WERI-Rb-1 (cell line): ENCODE measurements around the gene ZNF417.
A peak's percentile ranks its signal among the peaks of the same experiment; 100 is the strongest.
"Not testable (repeated sequence)": the region's sequence is repeated elsewhere in the genome, so short reads cannot be mapped to it uniquely, and the experiment has no call there.

Experiments
- DNase-seq: peaks from one replicate; pipeline ENCODE4 v3.0.0-alpha.2; 2020
- H3K27ac ChIP-seq: fragments of 250-450 bp; sonication (Bioruptor Pico); 2 replicates; pipeline ENCODE4 v1.5.1; 2020; ENCODE audit warnings: mild to moderate bottlenecking, moderate library complexity
- H3K27me3 ChIP-seq: fragments of 250-450 bp; sonication (Bioruptor Pico); 2 replicates; pipeline ENCODE4 v1.5.1; 2021; ENCODE audit warnings: mild to moderate bottlenecking, low read depth, moderate library complexity; ENCODE audit not compliant: insufficient read depth, severe bottlenecking
- H3K36me3 ChIP-seq: fragments of 250-450 bp; sonication (Bioruptor Pico); 2 replicates; pipeline ENCODE4 v1.5.1; 2020; ENCODE audit warnings: mild to moderate bottlenecking, moderate library complexity
- H3K4me3 ChIP-seq: 2 replicates; pipeline ENCODE4 v1.5.1; 2011; ENCODE audit warnings: low read depth, mild to moderate bottlenecking, control low read depth, low read length
- H3K9me3 ChIP-seq: fragments of 250-450 bp; sonication (Bioruptor Pico); 2 replicates; pipeline ENCODE4 v1.5.1; 2021; ENCODE audit warnings: mild to moderate bottlenecking, moderate library complexity; ENCODE audit not compliant: severe bottlenecking
- TF ChIP-seq, protein P1 (sequence below): IDR thresholded peaks from 2 replicates; pipeline ENCODE4 v1.5.1; 2011; ENCODE audit warnings: low read depth, mild to moderate bottlenecking, control low read depth, inconsistent platforms, low read length

Gene ZNF417

GRCh38 chr19:57903618-57904184 lies 12.7 kb downstream of the ZNF417 start:
- peaks cover 10% of the 10 kb centered on the region for H3K36me3 ChIP-seq
- no peak overlapping the region for H3K4me3 ChIP-seq
- TF ChIP-seq, protein P1, sequence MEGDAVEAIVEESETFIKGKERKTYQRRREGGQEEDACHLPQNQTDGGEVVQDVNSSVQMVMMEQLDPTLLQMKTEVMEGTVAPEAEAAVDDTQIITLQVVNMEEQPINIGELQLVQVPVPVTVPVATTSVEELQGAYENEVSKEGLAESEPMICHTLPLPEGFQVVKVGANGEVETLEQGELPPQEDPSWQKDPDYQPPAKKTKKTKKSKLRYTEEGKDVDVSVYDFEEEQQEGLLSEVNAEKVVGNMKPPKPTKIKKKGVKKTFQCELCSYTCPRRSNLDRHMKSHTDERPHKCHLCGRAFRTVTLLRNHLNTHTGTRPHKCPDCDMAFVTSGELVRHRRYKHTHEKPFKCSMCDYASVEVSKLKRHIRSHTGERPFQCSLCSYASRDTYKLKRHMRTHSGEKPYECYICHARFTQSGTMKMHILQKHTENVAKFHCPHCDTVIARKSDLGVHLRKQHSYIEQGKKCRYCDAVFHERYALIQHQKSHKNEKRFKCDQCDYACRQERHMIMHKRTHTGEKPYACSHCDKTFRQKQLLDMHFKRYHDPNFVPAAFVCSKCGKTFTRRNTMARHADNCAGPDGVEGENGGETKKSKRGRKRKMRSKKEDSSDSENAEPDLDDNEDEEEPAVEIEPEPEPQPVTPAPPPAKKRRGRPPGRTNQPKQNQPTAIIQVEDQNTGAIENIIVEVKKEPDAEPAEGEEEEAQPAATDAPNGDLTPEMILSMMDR, result no peak
- DNase-seq, result no peak
- no peaks in the 10 kb centered on the region for H3K9me3 ChIP-seq
- H3K27ac ChIP-seq, result no peak overlapping the region
- no peaks in the 10 kb centered on the region for H3K27me3 ChIP-seq

- Histone ChIP-seq H3K27ac (no peak overlapping the region), H3K9me3 (no peaks in the 10 kb centered on the region), H3K27me3 (no peaks in the 10 kb centered on the region), H3K4me3 (no peak overlapping the region), H3K36me3 (no peaks in the 10 kb centered on the region)
- no peak for DNase-seq
- TF ChIP-seq, protein P1, result no peak
Measured at GRCh38 chr19:57900311-57900710, 16.1 kb downstream of the ZNF417 start.

GRCh38 chr19:57890706-57891105 lies 25.7 kb downstream of the ZNF417 start:
- not testable (repeated sequence) for DNase-seq, H3K27me3 ChIP-seq, H3K4me3 ChIP-seq, H3K9me3 ChIP-seq, H3K27ac ChIP-seq
- H3K36me3 ChIP-seq, result peaks cover 15% of the 10 kb centered on the region

DNA sequence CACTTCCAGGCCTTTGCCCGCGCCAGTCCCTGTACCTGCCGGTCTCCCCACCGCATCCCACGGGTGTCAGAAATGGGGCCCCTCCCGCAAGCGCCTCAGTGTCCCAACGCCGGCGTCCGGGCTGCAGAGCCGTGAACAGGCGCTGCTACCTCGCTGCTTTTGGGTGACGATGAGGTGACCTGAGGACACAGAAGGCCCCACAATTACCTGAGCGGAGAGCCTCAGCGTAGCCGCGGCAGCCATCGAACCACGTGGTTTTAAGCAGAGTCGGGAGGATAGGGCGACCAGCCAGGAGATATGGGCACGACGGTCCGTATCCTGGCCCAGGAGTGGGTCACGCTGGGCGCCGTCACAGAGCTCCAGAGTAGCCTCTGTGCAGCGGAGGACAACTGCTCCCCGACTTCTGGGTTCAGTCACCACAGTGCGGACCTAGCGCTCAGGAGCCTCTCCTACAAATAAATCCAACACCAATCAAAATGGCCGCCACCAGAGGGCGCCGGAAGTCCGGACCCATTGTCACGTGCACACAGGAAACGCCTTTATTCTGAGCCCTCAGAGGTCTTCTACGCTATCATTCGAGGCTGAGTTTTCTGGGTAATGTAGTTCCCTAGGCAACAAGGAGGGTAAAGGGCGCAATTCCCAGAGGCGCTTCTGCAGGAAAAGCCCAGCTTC lies 27.7 kb downstream of the ZNF417 start, which contains the start of gene ZNF814:
Gene ZNF814, minus strand, starts transcription at position 478 of the 672 bp plus-strand sequence. Its CDS starts 235 bp downstream, at position 243.
- peak within 1 kb of the TSS; percentile 99 for H3K4me3 ChIP-seq
- no peaks in the 10 kb centered on the region for H3K27me3 ChIP-seq
- peaks cover 4% of the 10 kb centered on the region for H3K9me3 ChIP-seq
- peak; percentile 92 for DNase-seq
- TF ChIP-seq, protein P1, result no peak
- peak within 1 kb of the TSS; percentile 88 for H3K27ac ChIP-seq
- peaks cover 31% of the 10 kb centered on the region for H3K36me3 ChIP-seq

- H3K27ac ChIP-seq, result peak overlapping the region; percentile 88
- H3K36me3 ChIP-seq, result peaks cover 31% of the 10 kb centered on the region
- TF ChIP-seq, protein P1, result no peak
- peak overlapping the region; percentile 99 for H3K4me3 ChIP-seq
- no peak for DNase-seq
- peaks cover 4% of the 10 kb centered on the region for H3K9me3 ChIP-seq
- no peaks in the 10 kb centered on the region for H3K27me3 ChIP-seq
Measured at GRCh38 chr19:57888107-57888559, 28.3 kb downstream of the ZNF417 start.

GRCh38 chr19:57887195-57887941 lies 29.0 kb downstream of the ZNF417 start:
- H3K27me3 ChIP-seq, result no peaks in the 10 kb centered on the region
- H3K4me3 ChIP-seq, result peak overlapping the region; percentile 99
- H3K36me3 ChIP-seq, result peaks cover 36% of the 10 kb centered on the region
- H3K27ac ChIP-seq, result peak overlapping the region; percentile 16
- peaks cover 4% of the 10 kb centered on the region for H3K9me3 ChIP-seq
- TF ChIP-seq, protein P1, result no peak
- DNase-seq, result peak; percentile 40
